TTC549 (cell line): ENCODE data around the gene TLN1.

Experiments used
- FAIRE-seq: peaks from 2 replicates; lab custom pipeline; 2012; peaks lifted over from hg19 to GRCh38; lab: Jason Lieb, UNC

TLN1 gene

GRCh38 chr9:35703906-35704672 is 27.9 kb downstream of the TLN1 start:
- FAIRE-seq = no peak

DNA sequence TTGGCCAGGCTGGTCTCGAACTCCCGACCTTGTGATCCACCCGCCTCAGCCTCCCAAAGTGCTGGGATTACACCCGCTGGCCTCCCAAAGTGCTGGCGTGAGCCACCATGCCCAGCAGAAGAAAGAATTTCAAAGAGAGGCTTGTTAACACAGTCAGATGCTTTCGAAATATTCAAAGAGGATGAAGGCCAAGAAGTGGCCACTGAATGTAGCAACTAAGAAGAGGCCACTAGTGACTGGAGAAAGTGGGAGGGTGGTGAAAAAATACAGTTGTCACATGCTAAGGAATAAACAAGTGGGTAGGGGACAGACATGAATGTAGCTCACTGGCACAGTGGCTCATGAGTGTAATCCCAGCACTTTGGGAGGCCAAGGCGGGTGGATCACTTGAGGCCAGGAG is 29.3 kb downstream of the TLN1 start:
- no peak for FAIRE-seq

- FAIRE-seq = no peak
These were observed 31.1 kb downstream of the TLN1 start for GRCh38 chr9:35700942-35701341.

GRCh38 chr9:35700031-35700430 is 32.0 kb downstream of the TLN1 start:
- FAIRE-seq = no peak

DNA sequence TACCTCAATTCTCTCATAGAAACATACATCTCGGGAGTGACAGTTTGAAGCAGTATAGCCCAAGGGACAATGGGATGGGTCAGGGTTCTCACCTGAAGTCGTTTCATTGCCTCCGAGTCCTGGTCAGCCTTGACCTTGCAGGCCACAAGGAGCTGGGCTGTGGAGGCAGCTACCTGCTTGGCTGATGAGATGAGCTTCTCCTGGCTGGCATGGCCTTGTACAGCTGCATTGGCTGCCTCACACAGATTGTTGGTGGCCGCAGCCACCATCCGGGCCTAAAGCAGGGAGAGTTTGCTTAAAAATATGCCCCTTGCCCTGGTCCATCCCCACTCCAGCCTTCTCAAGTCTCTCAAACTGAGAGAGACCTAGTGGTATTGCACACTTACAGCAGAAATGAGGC is 33.8 kb downstream of the TLN1 start:
- FAIRE-seq = no peak

DNA sequence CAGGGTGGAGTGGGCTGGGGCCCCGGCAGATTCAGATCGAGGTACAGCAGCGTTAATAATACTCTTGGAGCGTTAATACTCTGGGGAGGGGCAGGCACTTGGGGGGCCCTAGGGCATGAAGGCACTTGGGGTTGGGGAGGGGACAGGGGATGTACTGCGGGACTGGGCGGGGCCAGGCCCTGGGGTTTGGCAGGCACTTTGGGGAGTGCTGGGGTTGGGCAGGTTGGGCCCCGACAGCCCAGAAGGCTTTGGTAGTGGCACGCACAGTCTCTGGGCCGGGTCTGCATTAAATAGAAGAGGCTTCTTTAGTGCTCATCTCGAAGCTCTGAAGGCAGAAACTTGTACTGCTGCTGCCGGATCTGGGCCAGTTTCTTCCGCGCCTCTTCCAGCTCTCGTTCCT is 34.5 kb downstream of the TLN1 start:
- no peak for FAIRE-seq

DNA sequence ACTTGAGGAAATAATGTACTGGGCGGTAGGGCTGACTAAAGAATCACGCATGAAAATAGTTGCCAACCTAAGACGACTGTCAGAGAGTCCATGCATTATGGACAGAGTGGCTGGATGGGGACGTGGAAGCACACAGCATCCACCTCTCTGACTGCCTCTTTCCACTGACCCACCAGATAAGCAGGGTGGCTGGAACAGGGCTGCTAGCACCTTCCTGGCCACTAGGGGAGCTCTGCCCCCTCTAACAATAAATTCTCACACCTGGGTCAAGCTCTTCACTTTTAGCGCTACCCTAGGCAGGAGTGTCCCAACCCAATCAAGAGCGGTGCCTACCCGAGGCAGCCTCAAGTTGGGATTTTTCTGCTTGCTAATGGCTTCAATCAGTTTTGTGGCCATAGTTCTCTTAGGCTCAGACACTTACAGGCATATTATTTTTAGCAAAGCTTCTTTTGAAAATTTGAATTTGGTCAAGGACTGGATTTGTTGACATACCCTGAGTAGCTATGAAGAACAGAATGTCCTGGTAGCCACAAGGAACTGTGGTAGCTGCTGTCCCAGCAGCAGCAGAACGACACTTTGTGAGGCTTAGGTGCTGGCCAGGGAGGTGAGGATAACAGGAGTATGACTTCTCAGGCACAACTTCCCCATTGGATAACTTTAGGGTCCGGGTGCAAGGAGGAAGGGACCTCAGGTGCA is 35.3 kb downstream of the TLN1 start:
- no peak for FAIRE-seq

DNA sequence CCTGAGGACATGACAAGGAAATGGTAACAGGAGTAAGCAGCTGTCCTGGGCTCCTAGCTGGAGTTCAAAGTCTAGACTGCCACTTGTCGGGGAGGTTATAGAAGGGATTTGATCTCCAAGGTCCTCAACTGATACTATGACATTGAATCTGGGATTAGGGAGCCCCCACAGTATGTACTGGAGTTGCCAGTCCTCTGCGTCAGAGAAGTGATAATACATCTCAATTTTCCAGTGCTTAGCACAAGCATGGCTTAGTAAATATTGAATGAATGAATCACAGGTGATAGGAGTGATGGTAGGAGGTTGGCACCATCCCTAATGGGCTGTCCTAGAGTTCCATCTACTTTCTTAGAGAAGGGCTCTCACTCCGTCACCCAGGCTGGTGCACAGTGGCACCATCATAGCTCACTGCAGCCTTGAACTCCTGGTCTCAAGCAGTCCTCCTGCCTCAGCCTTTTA is 36.0 kb downstream of the TLN1 start:
- no peak for FAIRE-seq

GRCh38 chr9:35691757-35692301 is 40.2 kb downstream of the TLN1 start:
- FAIRE-seq = no peak

DNA sequence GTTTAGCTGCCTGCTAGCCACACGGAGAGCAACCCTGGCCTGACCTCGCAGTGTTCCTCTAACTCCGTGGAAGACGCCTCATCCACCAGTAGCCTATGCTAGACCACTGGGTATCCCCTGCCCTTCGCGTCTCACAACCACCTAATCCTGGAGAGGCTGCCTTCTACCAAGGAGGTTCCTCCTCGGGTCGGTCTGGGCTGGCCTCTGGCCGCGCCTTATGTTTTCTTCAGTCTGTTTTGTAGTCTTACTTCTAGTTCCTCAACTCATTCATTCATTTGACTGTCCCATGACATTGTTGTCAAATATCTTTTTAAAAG is 40.7 kb downstream of the TLN1 start:
- FAIRE-seq = no peak

- no peak for FAIRE-seq
These were observed 41.2 kb downstream of the TLN1 start for GRCh38 chr9:35690614-35691333.

DNA sequence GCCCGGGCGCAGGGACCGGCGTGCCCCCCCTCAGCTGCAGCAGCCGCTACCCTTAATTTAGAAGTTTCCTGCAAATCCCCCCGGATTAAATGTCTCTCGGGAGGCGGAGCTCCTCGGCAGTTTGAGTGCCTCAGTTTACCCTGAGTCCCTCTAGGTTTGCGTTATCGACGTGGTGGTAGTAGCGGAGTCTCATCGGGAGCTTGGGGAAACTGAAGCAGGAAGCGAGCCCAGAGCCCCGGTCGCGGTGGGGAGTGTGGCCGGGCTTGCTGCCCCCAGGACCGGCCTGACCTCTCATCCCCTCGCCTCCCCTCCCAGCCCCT is 41.7 kb downstream of the TLN1 start:
- FAIRE-seq = no peak

DNA sequence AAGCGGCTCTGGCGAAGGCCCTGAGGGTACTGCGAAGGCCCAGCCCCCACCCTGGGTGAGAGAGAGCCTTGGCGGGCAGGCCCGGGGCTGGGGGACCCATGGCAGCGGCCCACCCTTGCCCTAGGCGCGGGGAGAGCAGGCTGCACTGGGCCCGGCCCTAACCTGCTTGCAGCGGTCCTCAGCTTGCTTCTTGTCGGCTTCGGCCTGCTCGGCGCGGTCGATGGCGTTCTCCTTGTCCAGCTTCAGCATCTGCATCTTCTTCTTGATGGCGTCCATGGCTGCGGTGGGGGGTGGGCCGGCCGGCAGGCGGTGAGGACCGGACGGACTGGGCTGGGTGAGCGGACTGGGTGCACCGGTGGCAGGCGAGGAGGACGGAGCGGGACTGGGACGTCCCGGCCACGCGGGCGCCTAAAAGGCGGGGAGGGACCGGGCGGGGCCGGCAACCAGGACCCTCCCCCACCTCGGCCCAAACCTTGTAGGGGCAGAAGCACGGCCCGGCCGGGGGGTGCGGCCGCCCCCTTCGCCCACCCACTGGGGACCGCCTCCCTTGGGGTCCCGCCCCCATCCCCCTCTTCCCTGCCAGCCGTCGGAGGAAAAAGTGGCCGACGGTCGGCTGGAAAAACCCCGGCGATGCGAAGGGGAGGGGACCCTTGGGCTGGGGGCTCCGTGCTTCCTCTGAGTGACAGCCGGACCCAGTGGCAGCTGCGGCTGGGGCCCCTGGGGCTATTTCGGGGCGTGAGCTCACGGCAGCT is 42.3 kb downstream of the TLN1 start, which contains the start of gene TPM2:
Gene TPM2, minus strand, starts transcription at position 384 of the 752 bp plus-strand sequence. Its CDS starts 108 bp downstream, at position 276.
- no peak for FAIRE-seq

- no peak for FAIRE-seq
These were observed 43.1 kb downstream of the TLN1 start for GRCh38 chr9:35688558-35689541.

DNA sequence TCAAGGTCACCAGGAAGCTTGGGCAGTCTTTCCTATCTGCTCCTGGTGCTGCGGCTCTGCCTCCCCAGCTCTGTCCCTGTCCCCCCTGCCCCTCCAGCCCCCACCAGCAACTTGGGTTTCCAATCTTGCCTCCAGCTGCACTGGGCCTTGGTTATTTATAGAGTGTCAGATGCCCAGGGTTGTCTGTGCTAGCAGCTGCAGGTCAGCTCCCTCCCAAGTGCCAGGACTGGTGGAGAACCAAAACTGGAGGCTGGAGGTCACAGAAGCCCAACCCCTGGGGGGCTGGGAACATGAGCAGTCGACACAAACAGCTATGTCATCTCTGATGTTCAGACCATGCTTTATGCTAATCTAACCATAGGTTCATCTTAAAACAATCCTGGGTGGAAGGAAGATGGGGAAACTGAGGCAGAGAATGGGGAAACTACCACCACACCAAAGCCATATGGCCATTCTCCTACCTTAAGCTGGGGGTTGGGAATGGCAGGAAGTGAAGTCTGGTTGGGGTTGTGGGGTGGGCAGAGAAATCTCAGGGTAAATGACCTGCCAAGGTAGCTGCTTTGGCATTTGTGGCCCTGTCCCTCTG is 43.9 kb downstream of the TLN1 start:
- FAIRE-seq = no peak

DNA sequence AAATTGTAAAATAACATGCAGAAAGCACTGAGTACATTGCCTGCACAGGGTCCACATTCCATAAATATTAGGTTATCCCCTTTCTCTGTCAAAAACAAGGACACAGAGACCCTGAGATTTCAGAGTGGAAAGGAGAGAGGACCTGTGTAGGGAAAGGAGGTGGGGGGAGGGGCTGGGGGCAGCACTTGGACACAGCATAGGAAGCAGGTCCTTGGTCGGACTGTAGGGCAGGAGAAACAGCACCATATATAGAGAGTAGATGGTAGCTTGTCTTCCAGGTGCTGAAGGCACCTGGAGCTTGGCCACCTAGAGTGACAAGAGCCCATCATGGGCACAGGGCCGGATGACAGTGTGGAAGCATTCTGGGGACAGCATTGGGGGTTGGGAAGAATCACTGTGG is 44.7 kb downstream of the TLN1 start:
- FAIRE-seq = no peak

DNA sequence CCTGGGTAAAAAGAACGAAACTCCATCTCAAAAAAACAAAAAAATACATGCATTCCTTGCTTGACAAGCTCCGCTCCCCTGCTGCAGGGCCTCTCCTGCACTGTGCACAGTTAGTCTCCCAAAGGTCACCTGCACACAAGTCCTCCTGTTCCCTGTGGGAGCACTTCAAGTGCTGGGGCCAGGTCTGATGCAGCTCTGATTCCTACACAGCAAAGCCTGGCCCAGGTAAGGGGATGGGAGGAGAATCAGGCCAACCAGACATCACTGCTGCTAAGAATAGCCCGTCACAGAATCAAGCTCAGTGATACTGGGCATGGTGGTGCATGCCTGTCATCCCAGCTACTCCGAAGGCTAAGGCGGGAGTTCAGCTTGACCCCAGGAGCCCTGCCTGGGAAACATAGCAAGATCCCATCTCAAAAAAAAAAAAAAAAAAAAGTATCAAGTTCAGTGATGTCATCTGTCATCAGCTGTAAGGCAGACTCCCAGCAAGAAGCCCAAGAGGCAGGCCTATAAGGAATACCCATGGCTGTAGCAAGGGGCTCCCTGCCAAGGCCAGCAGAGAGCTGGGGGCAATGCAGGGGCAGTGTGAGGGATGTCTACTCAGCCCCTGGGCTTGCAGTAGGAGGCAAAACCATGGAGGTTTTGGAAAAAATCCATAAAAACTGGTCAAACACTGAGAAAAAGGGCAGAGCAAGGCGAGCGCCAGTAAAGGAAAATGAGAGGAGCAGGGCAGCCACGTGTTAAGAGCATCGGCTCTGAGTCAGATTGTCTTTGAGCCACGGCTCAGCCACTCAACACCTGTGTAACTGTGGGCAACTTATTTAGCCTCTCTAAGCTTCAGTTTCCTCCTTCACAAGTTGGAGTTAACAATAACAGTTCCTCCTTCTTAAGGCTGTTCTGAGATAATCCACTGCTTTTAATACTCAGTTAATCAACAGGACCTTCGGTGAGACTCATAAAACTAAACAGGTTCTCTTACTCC is 45.5 kb downstream of the TLN1 start:
- FAIRE-seq = no peak

DNA sequence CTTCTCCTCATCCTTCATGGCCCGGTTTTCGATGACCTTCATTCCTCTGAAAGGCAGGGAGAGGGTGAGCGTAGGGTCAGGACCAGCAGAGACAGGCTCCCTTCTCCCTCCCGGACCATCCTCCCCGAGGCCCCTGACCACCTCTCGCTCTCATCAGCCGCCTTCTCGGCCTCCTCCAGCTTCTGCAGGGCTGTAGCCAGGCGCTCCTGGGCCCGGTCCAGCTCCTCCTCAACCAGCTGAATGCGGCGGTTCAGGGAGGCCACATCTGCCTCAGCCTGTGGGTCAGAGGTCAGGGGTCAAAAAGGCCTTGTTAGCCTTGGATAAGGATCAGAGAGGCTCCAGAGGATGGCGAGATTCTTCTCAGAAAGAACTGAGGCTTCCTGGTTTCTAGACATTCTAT is 46.5 kb downstream of the TLN1 start:
- FAIRE-seq = no peak

- no peak for FAIRE-seq
These were observed 47.1 kb downstream of the TLN1 start for GRCh38 chr9:35684921-35685320.

GRCh38 chr9:35683323-35683722 is 48.7 kb downstream of the TLN1 start:
- FAIRE-seq = no peak
